ENCODE results near the gene THBD. TPM values are rescaled to one million over a fixed set of nuclear protein-coding genes. Genes with fewer than 3 reads are reported as not detected.

Gene THBD
- total RNA-seq, 1 experiment from 2014 or later, result 0.28 TPM

DNA sequence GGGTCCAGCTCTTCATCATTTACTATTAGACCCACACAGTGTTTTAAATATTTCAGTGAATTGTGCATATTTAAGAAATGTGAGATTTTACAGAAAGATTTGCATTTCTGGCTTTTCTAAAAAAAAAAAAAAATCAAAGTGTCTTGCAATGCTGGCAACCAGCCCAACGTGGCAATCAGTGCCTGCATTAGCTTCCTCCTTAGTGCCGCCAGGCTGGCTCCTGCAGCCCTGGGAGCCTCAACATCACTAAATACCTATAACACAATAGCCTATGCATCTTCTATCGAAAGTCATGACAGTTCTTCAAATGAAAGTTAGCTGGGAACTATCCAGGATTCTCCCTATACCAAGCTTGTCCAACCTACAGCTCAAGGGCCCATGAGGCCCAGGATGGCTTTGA, 46.0 kb upstream of the THBD start:
- no peak overlapping the region for H4K5ac ChIP-seq (ENCODE audit: insufficient read length, low read depth, low read length)
- no peak overlapping the region for H3T11ph ChIP-seq (ENCODE audit: low read length)
- H3K4ac ChIP-seq (ENCODE audit: low read depth, low read length), result no peak overlapping the region
- no peak overlapping the region; a peak in 1 of 7 replicates for H3K27ac Mint-ChIP-seq
- H3K79me2 ChIP-seq (ENCODE audit: insufficient read depth, low read length), result no peaks in the 10 kb centered on the region
- H3K4me3 Mint-ChIP-seq, result no peak overlapping the region
- H3K27me3 Mint-ChIP-seq (ENCODE audit: low read depth), result peaks cover 8% of the 10 kb centered on the region; the same call in 1 of the 2 replicates
- H2BK15ac ChIP-seq (ENCODE audit: low read depth, low read length), result no peak overlapping the region
- H2BK5ac ChIP-seq (ENCODE audit: insufficient read length, low read length), result no peak overlapping the region
- no peaks in the 10 kb centered on the region for H3K27me3 ChIP-seq (ENCODE audit: insufficient read depth, low read length)
- no peak overlapping the region for H3K4me2 ChIP-seq (ENCODE audit: insufficient read depth, insufficient read length, low read length)
- H3K56ac ChIP-seq (ENCODE audit: insufficient read length, low read depth, low read length), result no peak overlapping the region
- no peaks in the 10 kb centered on the region for H3K79me1 ChIP-seq (ENCODE audit: insufficient read depth, low read depth, low read length, poor library complexity, severe bottlenecking)
- no peak overlapping the region for H3K27ac ChIP-seq (ENCODE audit: insufficient read length, low read depth, low read length)
- H3K9ac ChIP-seq (ENCODE audit: extremely low read depth, insufficient read length, low read length), result no peak overlapping the region
- no peaks in the 10 kb centered on the region for H3K9me3 ChIP-seq (ENCODE audit: control insufficient read depth, low read depth, low read length)
- no peak overlapping the region for H2BK12ac ChIP-seq (ENCODE audit: insufficient read length, low read depth, low read length)
- no peak overlapping the region for H4K91ac ChIP-seq (ENCODE audit: insufficient read length, low read depth, low read length)
- no peak overlapping the region for H3K18ac ChIP-seq (ENCODE audit: insufficient read length, low read depth, low read length)
- H3K23me2 ChIP-seq (ENCODE audit: insufficient read length, low read depth, low read length, poor library complexity, severe bottlenecking), result no peaks in the 10 kb centered on the region
- peaks cover 15 to 20% of the 10 kb centered on the region in 2 experiments for H3K4me1 Mint-ChIP-seq
- H2AK5ac ChIP-seq (ENCODE audit: insufficient read length, low read length), result no peak overlapping the region
- no peaks in the 10 kb centered on the region for H4K20me1 ChIP-seq (ENCODE audit: control insufficient read depth, insufficient read depth, insufficient read length)
- WGBS (ENCODE audit: extremely low coverage, insufficient read length, low lambda C conversion rate), result no CpG with 5 or more reads among the region's 3 CpGs
- DNase-seq, result no peak
- no peak overlapping the region for H2BK20ac ChIP-seq (ENCODE audit: low read depth, low read length, poor library complexity, severe bottlenecking)
- no peaks in the 10 kb centered on the region for H3K9me3 Mint-ChIP-seq
- H2AFZ ChIP-seq (ENCODE audit: low read length), result no peak overlapping the region
- H2BK120ac ChIP-seq (ENCODE audit: low read depth, low read length, poor library complexity, severe bottlenecking), result no peak overlapping the region
- H3K14ac ChIP-seq (ENCODE audit: insufficient read depth, low read length), result no peak overlapping the region
- TF ChIP-seq CTCF (conservative IDR thresholded peaks at IDR 0.05), result no peak
- H3K4me1 ChIP-seq (ENCODE audit: insufficient read depth, low read length), result no peaks in the 10 kb centered on the region
- H4K8ac ChIP-seq (replicated peaks; ENCODE audit: insufficient read length, low read depth, low read length), result no peak overlapping the region
- no peak overlapping the region for H3K23ac ChIP-seq (ENCODE audit: insufficient read length, low read depth, low read length)
- H3K36me3 Mint-ChIP-seq (ENCODE audit: insufficient read depth in 1 of 3, low read depth in 3 of 3), result no peaks in the 10 kb centered on the region
